IMR-90 (cell line): ENCODE data around the gene OR11L1. TPM values are rescaled to one million over a fixed set of nuclear protein-coding genes. Genes with fewer than 3 reads are reported as not detected.

Source experiments
- ATAC-seq: fragments of 200-7000 bp; cut with Tn5 transposase; 2 replicates; pipeline ENCODE4 v1.9.1; 2020; ENCODE audit warnings: low read depth, mild to moderate bottlenecking, moderate library complexity
- BruUV-seq: library from RNA; stranded (reverse); fragments of 400-500 nt; replicated peaks from 2 replicates; lab custom pipeline; 2021; lab: Mats Ljungman, UMichigan
- CTCF ChIA-PET: fragments of 300-600 bp; formaldehyde crosslinking; extraction: SDS; loops from one replicate; lab custom pipeline; 2021; ENCODE audit warnings: antibody characterized with exemption; lab: Yijun Ruan, JAX
- POLR2A ChIA-PET: fragments of 300-600 bp; sonication (Branson Sonifier 250); formaldehyde crosslinking; loops from one replicate; lab custom pipeline; 2022; ENCODE audit warnings: antibody characterized with exemption; ENCODE audit not compliant: unreplicated experiment; lab: Charles Lee
- DNase-seq: peaks from one replicate; pipeline ENCODE4 v3.0.0; 2013
- H2AFZ ChIP-seq: replicated peaks from 2 replicates; pipeline ENCODE3; 2013; ENCODE audit warnings: low read length, mild to moderate bottlenecking; ENCODE audit not compliant: poor library complexity
- H2AK5ac ChIP-seq: 2 replicates; pipeline ENCODE4 v1.6.1; 2013; ENCODE audit warnings: low read depth, low read length, inconsistent platforms
- H2AK9ac ChIP-seq: replicated peaks from 2 replicates; pipeline ENCODE3; 2013; ENCODE audit warnings: mild to moderate bottlenecking, low read depth, low read length, moderate library complexity; ENCODE audit not compliant: poor library complexity
- H2BK120ac ChIP-seq: 2 replicates; pipeline ENCODE4 v1.6.1; 2013; ENCODE audit warnings: low read depth, low read length, inconsistent platforms
- H2BK15ac ChIP-seq: 3 replicates; pipeline ENCODE4 v1.6.1; 2013; ENCODE audit warnings: low read depth, low read length, inconsistent platforms
- H2BK20ac ChIP-seq: 2 replicates; pipeline ENCODE4 v1.6.1; 2013; ENCODE audit warnings: low read depth, mild to moderate bottlenecking, inconsistent platforms, low read length, moderate library complexity
- H2BK5ac ChIP-seq: 2 replicates; pipeline ENCODE4 v1.6.1; 2013; ENCODE audit warnings: mild to moderate bottlenecking, low read depth, low read length, inconsistent platforms; ENCODE audit not compliant: poor library complexity, severe bottlenecking
- H3K14ac ChIP-seq: replicated peaks from 2 replicates; pipeline ENCODE4 v1.6.1; 2013; ENCODE audit warnings: low read depth, low read length, inconsistent platforms
- H3K18ac ChIP-seq: 2 replicates; pipeline ENCODE4 v1.6.1; 2013; ENCODE audit warnings: low read depth, low read length, control low read depth
- H3K23ac ChIP-seq: 2 replicates; pipeline ENCODE4 v1.6.1; 2013; ENCODE audit warnings: low read depth, low read length, inconsistent platforms
- H3K27ac ChIP-seq: 2 replicates; pipeline ENCODE4 v1.5.1; 2013; ENCODE audit warnings: mild to moderate bottlenecking, control low read depth, low read length; ENCODE audit not compliant: insufficient read depth
- H3K27me3 ChIP-seq: 2 replicates; pipeline ENCODE4 v1.6.1; 2013; ENCODE audit warnings: low read length; ENCODE audit not compliant: control insufficient read depth, insufficient read depth
- H3K36me3 ChIP-seq: 2 replicates; pipeline ENCODE4 v1.6.1; 2013; ENCODE audit warnings: low read length, mixed read lengths; ENCODE audit not compliant: control insufficient read depth, insufficient read depth
- H3K4ac ChIP-seq: 2 replicates; pipeline ENCODE4 v1.6.1; 2013; ENCODE audit warnings: low read depth, low read length, inconsistent platforms
- H3K4me1 ChIP-seq: 2 replicates; pipeline ENCODE4 v1.6.1; 2013; ENCODE audit warnings: low read length, mixed read lengths; ENCODE audit not compliant: control insufficient read depth, insufficient read depth
- H3K4me2 ChIP-seq: 2 replicates; pipeline ENCODE4 v1.6.1; 2013; ENCODE audit warnings: low read depth, mild to moderate bottlenecking, control low read depth, low read length, moderate library complexity
- H3K4me3 ChIP-seq: 2 replicates; pipeline ENCODE4 v1.5.1; 2013; ENCODE audit warnings: low read depth, mild to moderate bottlenecking, control low read depth, low read length, moderate library complexity; ENCODE audit not compliant: insufficient read depth
- H3K56ac ChIP-seq: 2 replicates; pipeline ENCODE4 v1.6.1; 2013; ENCODE audit warnings: low read length, inconsistent platforms; ENCODE audit not compliant: insufficient read depth; ENCODE audit errors: extremely low read depth
- H3K79me1 ChIP-seq, 2 experiments: 2 replicates each; pipeline ENCODE4 v1.6.1; 2013; ENCODE audit warnings: low read length in 2 of 2, inconsistent platforms in 1 of 2, low read depth in 1 of 2
- H3K9ac ChIP-seq: 2 replicates; pipeline ENCODE4 v1.6.1; 2013; ENCODE audit warnings: low read depth, low read length, control low read depth
- H3K9me1 ChIP-seq: 2 replicates; pipeline ENCODE4 v1.6.1; 2013; ENCODE audit warnings: low read length, inconsistent platforms; ENCODE audit not compliant: insufficient read depth
- H3K9me3 ChIP-seq: 2 replicates; pipeline ENCODE4 v1.6.1; 2013; ENCODE audit warnings: low read length; ENCODE audit not compliant: control insufficient read depth, insufficient read depth
- H4K20me1 ChIP-seq: 2 replicates; pipeline ENCODE4 v1.6.1; 2013; ENCODE audit warnings: low read length, inconsistent platforms; ENCODE audit not compliant: insufficient read depth
- H4K5ac ChIP-seq: 2 replicates; pipeline ENCODE4 v1.6.1; 2013; ENCODE audit warnings: mild to moderate bottlenecking, low read depth, low read length, control low read depth
- H4K8ac ChIP-seq, 2 experiments: 2 replicates each; pipeline ENCODE4 v1.6.1; 2013; ENCODE audit warnings: low read depth in 2 of 2, low read length in 2 of 2, control low read depth in 1 of 2, inconsistent platforms in 1 of 2
- H4K91ac ChIP-seq: 2 replicates; pipeline ENCODE4 v1.6.1; 2013; ENCODE audit warnings: low read depth, low read length, inconsistent platforms; ENCODE audit not compliant: insufficient read depth
- BHLHE40 ChIP-seq: fragments of 150-350 bp; IDR thresholded peaks from 2 replicates; pipeline ENCODE4 v1.6.1; 2016; ENCODE audit warnings: mild to moderate bottlenecking, low read depth, low read length
- FOS ChIP-seq: fragments of 150-350 bp; IDR thresholded peaks from 2 replicates; pipeline ENCODE4 v1.6.1; 2016; ENCODE audit warnings: low read depth, low read length
- NFE2L2 ChIP-seq: fragments of 150-350 bp; IDR thresholded peaks from 2 replicates; pipeline ENCODE4 v1.6.1; 2016; ENCODE audit warnings: low read depth, mild to moderate bottlenecking, low read length
- RCOR1 ChIP-seq: IDR thresholded peaks from 2 replicates; pipeline ENCODE4 v1.6.1; 2012; ENCODE audit warnings: mild to moderate bottlenecking, low read length, improper control_type of control experiment; ENCODE audit not compliant: insufficient replicate concordance
- RFX5 ChIP-seq: IDR thresholded peaks from 2 replicates; pipeline ENCODE4 v1.8.0; 2012; ENCODE audit warnings: low read depth, mild to moderate bottlenecking, low read length, moderate library complexity
- SMC3 ChIP-seq: fragments of 150-350 bp; IDR thresholded peaks from 2 replicates; pipeline ENCODE4 v1.6.1; 2016; ENCODE audit warnings: low read depth, mild to moderate bottlenecking, antibody characterized with exemption, low read length, moderate library complexity
- USF2 ChIP-seq: fragments of 150-350 bp; IDR thresholded peaks from 2 replicates; pipeline ENCODE4 v1.6.1; 2017; ENCODE audit warnings: mild to moderate bottlenecking, antibody characterized with exemption, low read length, low read depth
- WGBS, 2 experiments: methylation state at CpG; one replicate each; pipeline versions ENCODE4 v1.1.5 to v1.1.7; 2013; ENCODE audit warnings: missing lambda C conversion rate in 2 of 2; ENCODE audit not compliant: insufficient read length in 1 of 2; ENCODE audit errors: extremely low coverage in 2 of 2; 5-methylcytosine and 5-hydroxymethylcytosine counted together
- dilution Hi-C: fragments of 300-500 bp; cut with HindIII; formaldehyde crosslinking; loops from one replicate; pipeline ENCODE4 v1.14.3; 2018; ENCODE audit warnings: low sequenced_read_pairs; ENCODE audit not compliant: unreplicated experiment
- in situ Hi-C: fragments of 300-500 bp; cut with MboI; formaldehyde crosslinking; loops from 3 replicates; pipeline ENCODE4 v1.14.3; 2019; ENCODE audit warnings: low sequenced_read_pairs, inconsistent platforms, mixed read lengths
- intact Hi-C: fragments of 100-400 bp; cut with micrococcal nuclease; formaldehyde crosslinking; loops from 2 replicates; pipeline ENCODE4 v1.10.0; 2022
- polyA plus RNA-seq, 3 experiments: library from polyadenylated mRNA; depleted of rRNA; stranded (reverse); fragments of >200 nt; gene quantifications; 2 replicates each; pipeline ENCODE4 v1.2.3, GENCODE V29; 2012; ENCODE audit warnings: low replicate concordance in 1 of 3
- total RNA-seq: library from RNA; depleted of rRNA; stranded (reverse); fragments of >200 nt; gene quantifications from 2 replicates; pipeline ENCODE4 v1.2.3, GENCODE V29; 2012

The OR11L1 gene
- total and polyA plus RNA-seq, 2 of the 4 experiments (the other 2 are of a cell fraction) = not detected

- ChIA-PET CTCF (no interaction called here), POLR2A (no interaction called here)
- H2BK5ac ChIP-seq = no peak overlapping the region
- no peaks in the 10 kb centered on the region for H3K27me3 ChIP-seq
- H3K14ac ChIP-seq = no peak overlapping the region
- intact Hi-C loops (no loop called here), dilution Hi-C loops (no loop called here), in situ Hi-C loops (no loop called here)
- no peak overlapping the region for H2BK120ac ChIP-seq
- H3K36me3 ChIP-seq = no peaks in the 10 kb centered on the region
- ATAC-seq (no peak), DNase-seq (no peak)
- peaks cover 14% of the 10 kb centered on the region; the same call in 1 of the 2 replicates for H3K9me3 ChIP-seq
- no peak overlapping the region for H3K9ac ChIP-seq
- H2AK5ac ChIP-seq = no peak overlapping the region
- H3K9me1 ChIP-seq = no peaks in the 10 kb centered on the region
- H4K5ac ChIP-seq = no peak overlapping the region
- H3K4me1 ChIP-seq = no peaks in the 10 kb centered on the region
- H3K27ac ChIP-seq = no peak overlapping the region
- no peak overlapping the region for H2AFZ ChIP-seq
- H3K56ac ChIP-seq = no peak overlapping the region
- H4K8ac ChIP-seq = no peak overlapping the region
- no peak overlapping the region for H3K4me2 ChIP-seq
- no peaks in the 10 kb centered on the region for H4K20me1 ChIP-seq
- H2BK15ac ChIP-seq = no peak overlapping the region
- H2BK20ac ChIP-seq = no peak overlapping the region
- no peak overlapping the region for H3K4me3 ChIP-seq
- no TSS peak for BruUV-seq
- no peak overlapping the region for H3K4ac ChIP-seq
- no peak overlapping the region for H3K18ac ChIP-seq
- WGBS, 2 experiments = no CpG with 5 or more reads among the region's 1 CpG
- H2AK9ac ChIP-seq = no peak overlapping the region
- H4K91ac ChIP-seq = no peak overlapping the region
- TF ChIP-seq FOS (no peak), NFE2L2 (no peak), RFX5 (no peak), USF2 (no peak), BHLHE40 (no peak), RCOR1 (no peak), SMC3 (no peak)
- H3K23ac ChIP-seq = no peak overlapping the region
- no peaks in the 10 kb centered on the region for H3K79me1 ChIP-seq
Measured at GRCh38 chr1:247849616-247850015, 7.9 kb upstream of the OR11L1 start.
